Osteoblast (primary cell): ENCODE results near the gene OLFML2B. TPM values are rescaled to one million over a fixed set of nuclear protein-coding genes. Genes with fewer than 3 reads are reported as not detected.

ENCODE experiments used
- DNase-seq: peaks from one replicate; pipeline ENCODE4 v3.0.0; 2011; ENCODE audit warnings: low spot score, mixed read lengths; ENCODE audit not compliant: insufficient read length; ENCODE audit errors: missing footprints
- H2AFZ ChIP-seq: 2 replicates; pipeline ENCODE4 v1.6.0; 2011; ENCODE audit warnings: mild to moderate bottlenecking, low read length
- H3K27ac ChIP-seq: 2 replicates; pipeline ENCODE4 v1.5.1; 2011; ENCODE audit warnings: mild to moderate bottlenecking, low read depth, low read length, moderate library complexity
- H3K27me3 ChIP-seq: 2 replicates; pipeline ENCODE4 v1.6.0; 2012; ENCODE audit warnings: mild to moderate bottlenecking, control low read depth, inconsistent platforms, low read length, moderate library complexity; ENCODE audit not compliant: insufficient read depth
- H3K36me3 ChIP-seq: 2 replicates; pipeline ENCODE4 v1.5.1; 2011; ENCODE audit warnings: mild to moderate bottlenecking, low read length, control low read depth, moderate library complexity; ENCODE audit not compliant: insufficient read depth
- H3K4me1 ChIP-seq: 2 replicates; pipeline ENCODE4 v1.5.1; 2011; ENCODE audit warnings: mild to moderate bottlenecking, low read length, control low read depth, moderate library complexity; ENCODE audit not compliant: insufficient read depth
- H3K4me2 ChIP-seq: 2 replicates; pipeline ENCODE4 v1.6.0; 2011; ENCODE audit warnings: mild to moderate bottlenecking, low read length; ENCODE audit not compliant: insufficient read depth
- H3K4me3 ChIP-seq: fragments of 200-600 bp; sonication (generic); 3 replicates; pipeline ENCODE4 v1.5.1; 2012; ENCODE audit warnings: mild to moderate bottlenecking, low read length, inconsistent platforms; ENCODE audit not compliant: insufficient read depth
- H3K79me2 ChIP-seq: 2 replicates; pipeline ENCODE4 v1.6.0; 2012; ENCODE audit warnings: mild to moderate bottlenecking, low read length, control low read depth, inconsistent platforms; ENCODE audit not compliant: insufficient read depth
- H3K9me3 ChIP-seq: 2 replicates; pipeline ENCODE4 v1.5.1; 2011; ENCODE audit warnings: low read depth, low read length, control low read depth
- H4K20me1 ChIP-seq: 2 replicates; pipeline ENCODE4 v1.6.0; 2012; ENCODE audit warnings: mild to moderate bottlenecking, low read length, control low read depth; ENCODE audit not compliant: insufficient read depth
- CTCF ChIP-seq: IDR thresholded peaks from 2 replicates; pipeline ENCODE4 v1.5.1; 2011; ENCODE audit warnings: mild to moderate bottlenecking, low read depth, low read length, moderate library complexity; ENCODE audit errors: extremely low read depth
- total RNA-seq: library from RNA; depleted of rRNA; stranded (reverse); fragments of >200 nt; gene quantifications from 2 replicates; pipeline ENCODE4 v1.2.3, GENCODE V29; 2012

OLFML2B gene
- total RNA-seq, 1 donor, result 49.9 TPM

GRCh38 chr1:161997152-161997551, 26.5 kb downstream of the OLFML2B start:
- DNase-seq, result no peak
- H2AFZ ChIP-seq, result no peak overlapping the region
- no peak overlapping the region for H3K4me2 ChIP-seq
- no peaks in the 10 kb centered on the region for H4K20me1 ChIP-seq
- no peak overlapping the region for H3K27ac ChIP-seq
- H3K4me1 ChIP-seq, result peaks cover 7% of the 10 kb centered on the region
- no peak for TF ChIP-seq CTCF
- H3K27me3 ChIP-seq, result no peaks in the 10 kb centered on the region
- no peaks in the 10 kb centered on the region for H3K79me2 ChIP-seq
- H3K4me3 ChIP-seq, result no peak overlapping the region
- peaks cover 8% of the 10 kb centered on the region for H3K36me3 ChIP-seq
- no peaks in the 10 kb centered on the region for H3K9me3 ChIP-seq

- Histone ChIP-seq H2AFZ (peak overlapping the region; percentile 36), H3K4me3 (peak overlapping the region; percentile 45), H3K36me3 (peaks cover 8% of the 10 kb centered on the region), H4K20me1 (no peaks in the 10 kb centered on the region), H3K9me3 (no peaks in the 10 kb centered on the region), H3K4me1 (peaks cover 7% of the 10 kb centered on the region), H3K27me3 (no peaks in the 10 kb centered on the region), H3K27ac (peak overlapping the region; percentile 35), H3K79me2 (no peaks in the 10 kb centered on the region), H3K4me2 (peak overlapping the region; percentile 68)
- DNase-seq, result peak; percentile 87
- no peak for TF ChIP-seq CTCF
Measured at GRCh38 chr1:161994175-161994668, 29.4 kb downstream of the OLFML2B start.

- H3K27me3 ChIP-seq, result no peaks in the 10 kb centered on the region
- H3K36me3 ChIP-seq, result peaks cover 8% of the 10 kb centered on the region
- H3K4me2 ChIP-seq, result no peak overlapping the region
- H3K4me1 ChIP-seq, result peaks cover 7% of the 10 kb centered on the region
- H3K9me3 ChIP-seq, result no peaks in the 10 kb centered on the region
- H3K79me2 ChIP-seq, result no peaks in the 10 kb centered on the region
- DNase-seq, result no peak
- H2AFZ ChIP-seq, result no peak overlapping the region
- H3K27ac ChIP-seq, result no peak overlapping the region
- H4K20me1 ChIP-seq, result no peaks in the 10 kb centered on the region
- TF ChIP-seq CTCF, result no peak
- H3K4me3 ChIP-seq, result no peak overlapping the region
Measured at GRCh38 chr1:161993576-161993975, 30.1 kb downstream of the OLFML2B start.

- Histone ChIP-seq H3K4me2 (no peak overlapping the region), H3K9me3 (peaks cover 2% of the 10 kb centered on the region), H3K27me3 (no peaks in the 10 kb centered on the region), H3K79me2 (no peaks in the 10 kb centered on the region), H3K4me3 (no peak overlapping the region), H3K27ac (no peak overlapping the region), H3K4me1 (peaks cover 6% of the 10 kb centered on the region), H3K36me3 (no peaks in the 10 kb centered on the region), H2AFZ (no peak overlapping the region), H4K20me1 (no peaks in the 10 kb centered on the region)
- TF ChIP-seq CTCF, result no peak
- DNase-seq, result no peak
Measured at GRCh38 chr1:161989786-161990185, 33.9 kb downstream of the OLFML2B start.
